Measurements from ENCODE around the gene GOSR1.

GOSR1 gene

DNA sequence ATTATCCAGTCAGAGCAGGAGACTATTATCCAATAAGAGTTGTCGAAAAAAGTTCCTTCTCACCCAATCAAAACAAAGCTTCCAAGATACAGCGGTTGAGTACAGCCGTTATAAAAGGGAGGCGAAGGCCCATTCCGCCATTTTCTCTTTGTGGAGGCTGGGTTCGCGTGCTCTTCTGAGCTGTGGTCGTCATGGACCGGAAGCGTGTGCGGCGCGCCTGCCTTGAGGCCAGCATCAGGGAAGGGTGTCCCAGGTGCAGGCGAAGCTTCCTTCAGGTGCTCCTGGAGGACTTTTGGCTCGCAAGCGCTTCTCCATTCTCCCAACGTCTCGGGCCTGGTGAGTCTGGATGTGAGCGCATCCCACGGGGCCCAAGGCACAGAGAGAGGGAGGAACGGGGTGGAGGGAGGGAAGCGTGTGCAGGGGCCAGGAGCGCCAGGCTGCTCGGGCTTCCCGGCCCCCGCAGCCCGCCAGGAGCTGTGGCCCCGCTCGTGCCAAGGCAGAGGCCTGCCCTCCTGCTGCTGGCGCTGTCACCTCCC is 99.2 kb downstream of the GOSR1 start:
- H3K27ac Mint-ChIP-seq: no peak overlapping the region
- H3K36me3 Mint-ChIP-seq: no peaks in the 10 kb centered on the region
- DNase-seq (no peak), ATAC-seq (replicated peaks) (no peak)
- peaks cover 13 to 14% of the 10 kb centered on the region in 2 donors for H3K27me3 Mint-ChIP-seq
- no peaks in the 10 kb centered on the region for H3K4me1 Mint-ChIP-seq
- H3K9me3 Mint-ChIP-seq: no peaks in the 10 kb centered on the region
- no peak overlapping the region for H3K4me3 Mint-ChIP-seq
